ENCODE results near the gene GRID1. TPM values are rescaled to one million over a fixed set of nuclear protein-coding genes. Genes with fewer than 3 reads are reported as not detected.
"Not testable (repeated sequence)": the region's sequence is repeated elsewhere in the genome, so short reads cannot be mapped to it uniquely, and the experiment has no call there.

The GRID1 gene
- total and polyA plus RNA-seq, 10 of the 15 experiments (the other 5 are each of a cell fraction or from before 2014, with no cell fraction given) = 0.04 to 0.62 (median 0.08) TPM; not detected in 5

DNA sequence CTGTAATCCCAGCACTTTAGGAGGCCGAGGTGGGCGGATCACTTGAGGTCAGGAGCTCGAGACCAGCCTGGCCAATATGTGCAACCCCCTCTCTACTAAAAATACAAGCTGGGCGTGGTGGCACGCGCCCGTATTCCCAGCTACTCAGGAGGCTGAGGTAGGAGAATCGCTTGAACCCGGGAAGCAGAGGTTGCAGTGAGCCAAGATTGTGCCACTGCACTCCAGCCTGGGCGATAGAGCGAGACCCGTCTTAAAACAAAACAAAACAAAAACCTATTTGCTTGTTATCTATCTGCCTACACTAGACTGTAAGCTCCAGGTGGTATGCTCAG is 22.5 kb upstream of the GRID1 start:
- peak overlapping the region; percentile 96 for H3K4me2 ChIP-seq (ENCODE audit: control insufficient read depth, insufficient read depth)
- POLR2A ChIA-PET = interaction anchor here (0.9 to 5.8 kb wide), 5 partner anchors 12 to 48 kb away, joined by 3 to 58 read pairs (median 4); no protein-coding TSS in a partner anchor
- peaks cover 34% of the 10 kb centered on the region for H3K4me1 ChIP-seq (ENCODE audit: control insufficient read depth, insufficient read depth, low read length)
- in situ Hi-C loops (cut with MboI); BruUV-seq (replicated peaks); intact Hi-C loops (cut with micrococcal nuclease; ENCODE audit: unreplicated experiment); ATAC-seq; H3K27me3 ChIP-seq (replicated peaks in 1 of 2; ENCODE audit: control insufficient read depth in 2 of 2, insufficient read depth in 2 of 2, low read length in 1 of 2); DNase-seq (ENCODE audit: low read depth, low spot score); H3K9me3 ChIP-seq (replicated peaks; ENCODE audit: control insufficient read depth, insufficient read depth, low read length); H4K20me1 ChIP-seq (ENCODE audit: control insufficient read depth, insufficient read depth); H3K36me3 ChIP-seq (ENCODE audit: control insufficient read depth in 2 of 2, insufficient read depth in 2 of 2, low read length in 1 of 2); FAIRE-seq: not testable (repeated sequence)
- CTCF ChIA-PET = interaction anchor here (0.6 to 7.5 kb wide), 11 partner anchors 10 to 458 kb away, joined by 3 to 74 read pairs (median 4); no protein-coding TSS in a partner anchor
- RAD21 ChIA-PET (ENCODE audit: unreplicated experiment) = interaction anchor here (0.6 to 5.4 kb wide), 9 partner anchors 9 to 196 kb away, joined by 3 to 56 read pairs (median 5); no protein-coding TSS in a partner anchor
- SMC1A ChIA-PET (ENCODE audit: uncharacterized antibody, unreplicated experiment) = interaction anchor here (1.0 to 7.6 kb wide), 4 partner anchors 10 to 256 kb away, joined by 3 to 42 read pairs (median 7); no protein-coding TSS in a partner anchor
- TF ChIP-seq PAX5 (IDR thresholded peaks at IDR 0.05; ENCODE audit: borderline replicate concordance, low read depth, low read length) = peak; percentile 15; the same call in 1 of the 2 replicates
- 0 out of 2 replicates have a peak, but pooled peaks have one; percentile 33 for TF ChIP-seq MTA2 (IDR thresholded peaks at IDR 0.05; ENCODE audit: low read depth)
- 18% methylated on average over 12 of the region's 12 CpGs for WGBS (ENCODE audit: insufficient coverage, insufficient replicate concordance, low lambda C conversion rate, missing lambda C conversion rate)
- H2AFZ ChIP-seq (ENCODE audit: control insufficient read depth, low read depth, low read length) = peak overlapping the region; percentile 77
- peaks cover 40% of the 10 kb centered on the region for H3K79me2 ChIP-seq (ENCODE audit: control insufficient read depth, insufficient read depth, low read length)
- peak overlapping the region; percentile 87 for H3K9ac ChIP-seq (ENCODE audit: control insufficient read depth, insufficient read depth, low read length)
- H3K4me3 ChIP-seq = peak overlapping the region; percentile 87
- H3K27ac ChIP-seq (ENCODE audit: control insufficient read depth, insufficient read depth) = peak overlapping the region; percentile 91; the same call in 1 of the 2 replicates

GRCh38 chr10:86388119-86388704 is 21.6 kb upstream of the GRID1 start:
- intact Hi-C loops (cut with micrococcal nuclease; ENCODE audit: unreplicated experiment) (no loop called here), in situ Hi-C loops (cut with MboI) (no loop called here)
- no peaks in the 10 kb centered on the region for H4K20me1 ChIP-seq (ENCODE audit: control insufficient read depth, insufficient read depth)
- CTCF ChIA-PET = interaction anchor here (0.6 to 7.5 kb wide), 7 partner anchors 8 to 1223 kb away, joined by 3 to 74 read pairs (median 4); no protein-coding TSS in a partner anchor
- SMC1A ChIA-PET (ENCODE audit: uncharacterized antibody, unreplicated experiment) = interaction anchor here (0.7 to 7.6 kb wide), 6 partner anchors 9 to 222 kb away, joined by 3 to 42 read pairs (median 6); no protein-coding TSS in a partner anchor
- H3K36me3 ChIP-seq (ENCODE audit: control insufficient read depth in 2 of 2, insufficient read depth in 2 of 2, low read length in 1 of 2) = no peaks in the 10 kb centered on the region
- no peaks in the 10 kb centered on the region for H3K27me3 ChIP-seq (replicated peaks in 1 of 2; ENCODE audit: control insufficient read depth in 2 of 2, insufficient read depth in 2 of 2, low read length in 1 of 2)
- H3K4me1 ChIP-seq (ENCODE audit: control insufficient read depth, insufficient read depth, low read length) = peaks cover 26% of the 10 kb centered on the region
- RAD21 ChIA-PET (ENCODE audit: unreplicated experiment) = interaction anchor here (0.6 to 5.4 kb wide), 5 partner anchors 10 to 196 kb away, joined by 3 to 56 read pairs (median 4); no protein-coding TSS in a partner anchor
- DNase-seq (ENCODE audit: low read depth, low spot score) = no peak
- H3K79me2 ChIP-seq (ENCODE audit: control insufficient read depth, insufficient read depth, low read length) = peaks cover 40% of the 10 kb centered on the region
- FAIRE-seq = no peak
- no peak for TF ChIP-seq ETV6 (conservative IDR thresholded peaks at IDR 0.05 in 1 of 2, IDR thresholded peaks at IDR 0.05 in 1 of 2; ENCODE audit: borderline replicate concordance in 1 of 2, low read depth in 1 of 2)
- TF ChIP-seq, protein P1, sequence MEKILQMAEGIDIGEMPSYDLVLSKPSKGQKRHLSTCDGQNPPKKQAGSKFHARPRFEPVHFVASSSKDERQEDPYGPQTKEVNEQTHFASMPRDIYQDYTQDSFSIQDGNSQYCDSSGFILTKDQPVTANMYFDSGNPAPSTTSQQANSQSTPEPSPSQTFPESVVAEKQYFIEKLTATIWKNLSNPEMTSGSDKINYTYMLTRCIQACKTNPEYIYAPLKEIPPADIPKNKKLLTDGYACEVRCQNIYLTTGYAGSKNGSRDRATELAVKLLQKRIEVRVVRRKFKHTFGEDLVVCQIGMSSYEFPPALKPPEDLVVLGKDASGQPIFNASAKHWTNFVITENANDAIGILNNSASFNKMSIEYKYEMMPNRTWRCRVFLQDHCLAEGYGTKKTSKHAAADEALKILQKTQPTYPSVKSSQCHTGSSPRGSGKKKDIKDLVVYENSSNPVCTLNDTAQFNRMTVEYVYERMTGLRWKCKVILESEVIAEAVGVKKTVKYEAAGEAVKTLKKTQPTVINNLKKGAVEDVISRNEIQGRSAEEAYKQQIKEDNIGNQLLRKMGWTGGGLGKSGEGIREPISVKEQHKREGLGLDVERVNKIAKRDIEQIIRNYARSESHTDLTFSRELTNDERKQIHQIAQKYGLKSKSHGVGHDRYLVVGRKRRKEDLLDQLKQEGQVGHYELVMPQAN (conservative IDR thresholded peaks at IDR 0.05) = no peak
- H3K9ac ChIP-seq (ENCODE audit: control insufficient read depth, insufficient read depth, low read length) = no peak overlapping the region
- no TSS peak for BruUV-seq (replicated peaks)
- peak overlapping the region; percentile 63 for H3K4me2 ChIP-seq (ENCODE audit: control insufficient read depth, insufficient read depth)
- WGBS (ENCODE audit: insufficient coverage, insufficient replicate concordance, low lambda C conversion rate, missing lambda C conversion rate) = 83% methylated on average over 13 of the region's 13 CpGs
- H2AFZ ChIP-seq (ENCODE audit: control insufficient read depth, low read depth, low read length) = no peak overlapping the region
- no peak overlapping the region for H3K27ac ChIP-seq (ENCODE audit: control insufficient read depth, insufficient read depth)
- H3K9me3 ChIP-seq (replicated peaks; ENCODE audit: control insufficient read depth, insufficient read depth, low read length) = no peaks in the 10 kb centered on the region; the same call in 2 of the 3 replicates
- ATAC-seq = no peak
- POLR2A ChIA-PET = interaction anchor here (1.2 kb wide), 1 partner anchor 12 kb away, joined by 14 read pairs; no protein-coding TSS in a partner anchor
- H3K4me3 ChIP-seq = no peak overlapping the region
